Measurements from ENCODE around the gene OR10A2. TPM values are rescaled to one million over a fixed set of nuclear protein-coding genes. Genes with fewer than 3 reads are reported as not detected.

OR10A2 gene
- total RNA-seq (2013; cell fraction: nucleolus; rRNA removed), result not detected in 2 replicates
- total RNA-seq (2014; rRNA removed) (not detected in 2 replicates), total RNA-seq (2014; rRNA removed; fragmentation: Illumina TruSeq; extraction: Trizol) (not detected in 2 replicates), total RNA-seq (2021) (not detected in 2 replicates), polyA plus RNA-seq (2011; rRNA removed) (not detected in 2 replicates), polyA plus RNA-seq (2014; fragmentation: Illumina TruSeq; extraction: Trizol) (not detected in 2 replicates), polyA plus RNA-seq (2014; fragmentation: Nextera tagmentation; extraction: Ambion mirVana) (not detected), polyA plus RNA-seq (2014; rRNA removed) (not detected in 2 replicates), polyA plus RNA-seq (2016; fragmentation: Nextera tagmentation; extraction: Ambion mirVana) (under 1 TPM; 0.04 to 0.06 TPM), polyA minus RNA-seq (2011; rRNA and poly(A)+ RNA removed) (not detected in 2 replicates), Bru-seq, nascent RNA (not detected), BruChase-seq, experiment 1, labeled RNA remaining after a 6-hour chase (percentile 8 among the genes with signal in this experiment), BruChase-seq, experiment 2, labeled RNA remaining after a 2-hour chase (not detected)
- polyA plus RNA-seq (2011; ENCODE audit: low read depth), result not detected
- not detected in 2 replicates for polyA plus RNA-seq (2011; cell fraction: cytosol; rRNA removed)
- polyA plus RNA-seq (2011; cell fraction: nucleus; rRNA removed), result not detected in 2 replicates
- polyA plus RNA-seq (2012), result 0.01 TPM in 1 of 2 replicates, not detected in the other
- polyA minus RNA-seq (2011; cell fraction: cytosol; rRNA and poly(A)+ RNA removed), result not detected in 2 replicates
- not detected in 2 replicates for polyA minus RNA-seq (2011; cell fraction: nucleus; rRNA and poly(A)+ RNA removed)
- long read RNA-seq, experiment 1, result 0 reads
- long read RNA-seq, experiment 2, result 0 reads

- H3K4me2 ChIP-seq (ENCODE audit: control insufficient read depth, insufficient read depth), result no peak within 1 kb of the TSS
- in situ Hi-C loops (cut with MboI) (no loop called here), intact Hi-C loops (cut with micrococcal nuclease; ENCODE audit: unreplicated experiment) (no loop called here)
- no peak within 1 kb of the TSS for H3K27ac ChIP-seq (ENCODE audit: control insufficient read depth, insufficient read depth)
- FAIRE-seq (no peak), DNase-seq (ENCODE audit: low read depth, low spot score) (no peak), ATAC-seq (no peak)
- no peaks in the 10 kb centered on the region for H3K27me3 ChIP-seq (replicated peaks in 1 of 2; ENCODE audit: control insufficient read depth in 2 of 2, insufficient read depth in 2 of 2, low read length in 1 of 2)
- H3K79me2 ChIP-seq (ENCODE audit: control insufficient read depth, insufficient read depth, low read length), result no peaks in the 10 kb centered on the region
- no peaks in the 10 kb centered on the region; the same call in 1 of the 2 replicates for H4K20me1 ChIP-seq (ENCODE audit: control insufficient read depth, insufficient read depth)
- no peaks in the 10 kb centered on the region for H3K36me3 ChIP-seq (ENCODE audit: control insufficient read depth in 2 of 2, insufficient read depth in 2 of 2, low read length in 1 of 2)
- no TSS peak for BruUV-seq (replicated peaks)
- ChIA-PET SMC1A (ENCODE audit: uncharacterized antibody, unreplicated experiment) (interaction anchor here (0.7 to 0.9 kb wide), 2 partner anchors 9 to 13 kb away, joined by 3 read pairs; no protein-coding TSS in a partner anchor), CTCF (interaction anchor here (0.6 to 3.2 kb wide), 3 partner anchors 25 to 358 kb away, joined by 3 to 9 read pairs (median 4); no protein-coding TSS in a partner anchor), POLR2A (no interaction called here), RAD21 (ENCODE audit: unreplicated experiment) (no interaction called here)
- no peak within 1 kb of the TSS for H3K9ac ChIP-seq (ENCODE audit: control insufficient read depth, insufficient read depth, low read length)
- H3K4me3 ChIP-seq, result no peak within 1 kb of the TSS
- no peaks in the 10 kb centered on the region for H3K9me3 ChIP-seq (replicated peaks; ENCODE audit: control insufficient read depth, insufficient read depth, low read length)
- H3K4me1 ChIP-seq (ENCODE audit: control insufficient read depth, insufficient read depth, low read length), result no peaks in the 10 kb centered on the region
- no peak within 1 kb of the TSS for H2AFZ ChIP-seq (ENCODE audit: control insufficient read depth, low read depth, low read length)
- TF ChIP-seq, protein P1, sequence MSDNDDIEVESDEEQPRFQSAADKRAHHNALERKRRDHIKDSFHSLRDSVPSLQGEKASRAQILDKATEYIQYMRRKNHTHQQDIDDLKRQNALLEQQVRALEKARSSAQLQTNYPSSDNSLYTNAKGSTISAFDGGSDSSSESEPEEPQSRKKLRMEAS (IDR thresholded peaks at IDR 0.05; ENCODE audit: low read depth, low read length), result no peak
- TF ChIP-seq MXI1 (IDR thresholded peaks at IDR 0.05; ENCODE audit: low read depth, low read length), result no peak
- TF ChIP-seq SMC3 (IDR thresholded peaks at IDR 0.05; ENCODE audit: borderline replicate concordance, low read length), result no peak
- no peak for TF ChIP-seq CBX3 (IDR thresholded peaks at IDR 0.05; ENCODE audit: borderline replicate concordance, low read depth)
- TF ChIP-seq ZBTB33 (IDR thresholded peaks at IDR 0.05), result no peak
- no peak for TF ChIP-seq SREBF1 (IDR thresholded peaks at IDR 0.05; ENCODE audit: low read length)
- TF ChIP-seq ZNF24 (IDR thresholded peaks at IDR 0.05), result no peak
- TF ChIP-seq JUND (IDR thresholded peaks at IDR 0.05; ENCODE audit: low read depth, low read length), result no peak
- 6% methylated on average over 1 of the region's 1 CpG for WGBS (ENCODE audit: insufficient coverage, insufficient replicate concordance, low lambda C conversion rate, missing lambda C conversion rate)
Observed at GRCh38 chr11:6862961-6863360, at the start of gene OR10A2. Gene OR10A2, plus strand, starts transcription at chr11:6863057. Its CDS starts 6,698 bp downstream, at chr11:6869755.
